HG03097 (cell line): Measurements from ENCODE around the gene ATP2B3.

ENCODE experiments used
- ATAC-seq: cut with Tn5 transposase; IDR thresholded peaks from one replicate; pipeline ENCODE4 v1.9.1; 2021; ENCODE audit not compliant: unreplicated experiment, low FRiP score

ATP2B3 gene

DNA sequence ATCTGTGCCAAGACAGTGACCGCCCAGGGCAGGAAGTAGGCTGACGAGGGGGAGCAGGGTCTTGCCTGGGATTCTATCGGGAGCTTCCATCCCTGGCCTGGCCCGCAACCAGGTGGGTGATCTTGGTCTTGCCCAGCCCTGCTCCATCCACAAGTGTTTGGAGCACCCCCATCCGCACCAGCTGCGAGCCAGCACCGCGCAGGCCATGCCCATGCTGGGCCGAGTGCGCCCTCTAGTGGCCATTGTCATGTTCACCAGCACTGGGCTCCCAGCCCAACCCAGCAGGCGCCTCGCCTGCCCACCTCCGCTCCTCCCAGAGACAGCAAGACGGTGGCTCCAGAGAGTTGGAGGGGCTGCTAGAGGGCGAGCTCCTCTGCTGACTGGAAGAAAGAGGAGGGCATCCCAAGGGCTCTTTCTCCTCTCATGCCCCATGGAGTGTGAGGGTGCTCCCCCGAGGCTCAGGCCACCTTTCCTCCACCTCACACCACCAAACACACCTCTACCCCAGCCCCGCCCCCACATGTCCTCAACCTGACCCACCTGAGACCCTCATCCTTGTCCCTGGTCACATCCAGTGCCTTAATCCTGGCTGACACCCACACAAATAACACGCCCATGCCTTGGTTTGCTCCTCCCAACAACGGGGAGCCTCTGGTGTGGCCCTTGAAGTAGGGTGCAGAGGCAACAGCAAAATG lies 9.8 kb upstream of the ATP2B3 start:
- ATAC-seq: peak; percentile 68

DNA sequence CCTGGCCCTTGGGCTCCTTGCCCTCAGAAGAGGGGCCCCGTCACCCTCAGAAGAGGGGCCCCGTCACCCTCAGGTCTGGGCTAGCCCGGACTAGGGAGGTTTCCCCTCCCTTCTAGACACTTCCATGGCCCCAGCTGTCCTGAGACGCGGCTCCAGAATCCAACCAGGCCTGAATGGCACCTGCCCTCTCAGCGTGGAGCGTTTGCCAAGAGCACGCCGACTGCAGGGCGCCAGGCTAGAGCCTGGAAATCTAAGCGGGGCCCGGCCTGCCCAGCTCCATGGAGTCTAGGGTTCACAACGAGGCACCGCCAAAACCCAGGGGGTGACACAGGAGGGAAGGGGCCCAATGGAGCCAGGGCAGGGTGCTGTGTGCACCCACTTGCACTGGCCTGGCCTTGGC lies 7.8 kb upstream of the ATP2B3 start:
- ATAC-seq: no peak

- no peak for ATAC-seq
Observed at GRCh38 chrX:153510383-153510782, 7.1 kb upstream of the ATP2B3 start.

DNA sequence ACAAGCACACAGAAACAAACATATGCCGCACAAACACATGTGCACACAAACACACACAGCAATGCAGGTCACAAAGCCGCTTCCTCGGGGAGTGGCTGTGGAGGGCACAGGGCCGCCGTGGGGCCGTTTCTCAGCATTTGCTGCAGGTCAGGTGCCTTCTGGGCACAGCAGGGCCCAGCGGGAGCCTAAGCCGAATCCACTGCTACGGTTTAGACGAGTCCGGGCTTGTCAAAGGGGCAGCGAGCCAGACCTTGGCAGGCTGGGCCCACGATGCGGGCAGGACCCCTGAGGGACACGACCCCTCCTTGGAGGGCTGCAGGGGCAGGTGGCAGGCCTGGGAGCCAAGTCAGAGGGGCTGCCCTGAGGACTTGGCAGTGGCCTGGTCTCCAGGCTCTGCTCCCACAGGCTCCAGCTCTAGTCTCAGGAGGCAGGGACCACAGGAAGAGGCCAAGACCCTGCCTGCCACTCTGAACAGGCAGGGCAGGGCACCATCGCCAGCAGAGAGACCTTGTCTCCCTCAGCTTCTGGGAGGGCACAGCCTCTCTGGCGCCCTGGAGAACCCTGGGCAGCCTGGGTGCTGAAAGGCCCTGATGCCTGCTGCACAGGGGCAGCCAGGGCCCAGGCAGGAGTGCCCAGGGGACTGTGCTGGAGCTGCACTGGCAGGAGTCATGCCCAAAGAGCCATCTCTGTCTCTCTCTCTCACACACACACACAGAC lies 5.5 kb upstream of the ATP2B3 start:
- no peak for ATAC-seq

GRCh38 chrX:153512501-153512893 lies 4.9 kb upstream of the ATP2B3 start:
- no peak for ATAC-seq

- ATAC-seq: no peak
Observed at GRCh38 chrX:153513265-153513664, 4.2 kb upstream of the ATP2B3 start.

- no peak for ATAC-seq
Observed at GRCh38 chrX:153514259-153514658, 3.2 kb upstream of the ATP2B3 start.

- no peak for ATAC-seq
Observed at GRCh38 chrX:153515435-153515834, 2.0 kb upstream of the ATP2B3 start.

DNA sequence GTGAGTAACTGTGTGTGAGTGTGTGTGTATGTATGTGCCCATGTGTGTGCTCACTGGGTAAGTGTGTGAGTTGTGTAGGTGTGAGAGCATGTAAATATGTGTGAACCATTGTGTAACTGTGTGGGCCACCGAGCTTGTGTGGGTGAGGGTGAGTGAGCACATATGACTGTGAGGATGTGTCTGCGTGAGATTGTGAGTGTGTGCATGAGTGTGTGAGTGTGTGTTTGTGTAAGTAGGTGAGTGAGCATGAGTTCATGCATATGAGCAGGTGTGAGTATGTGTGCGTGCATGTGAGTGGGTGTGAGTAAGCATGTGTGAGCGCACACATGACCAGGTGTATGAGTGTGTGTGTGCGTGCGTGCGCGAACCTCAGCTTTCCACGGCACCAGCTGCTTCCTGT lies 1.4 kb upstream of the ATP2B3 start:
- ATAC-seq: no peak

DNA sequence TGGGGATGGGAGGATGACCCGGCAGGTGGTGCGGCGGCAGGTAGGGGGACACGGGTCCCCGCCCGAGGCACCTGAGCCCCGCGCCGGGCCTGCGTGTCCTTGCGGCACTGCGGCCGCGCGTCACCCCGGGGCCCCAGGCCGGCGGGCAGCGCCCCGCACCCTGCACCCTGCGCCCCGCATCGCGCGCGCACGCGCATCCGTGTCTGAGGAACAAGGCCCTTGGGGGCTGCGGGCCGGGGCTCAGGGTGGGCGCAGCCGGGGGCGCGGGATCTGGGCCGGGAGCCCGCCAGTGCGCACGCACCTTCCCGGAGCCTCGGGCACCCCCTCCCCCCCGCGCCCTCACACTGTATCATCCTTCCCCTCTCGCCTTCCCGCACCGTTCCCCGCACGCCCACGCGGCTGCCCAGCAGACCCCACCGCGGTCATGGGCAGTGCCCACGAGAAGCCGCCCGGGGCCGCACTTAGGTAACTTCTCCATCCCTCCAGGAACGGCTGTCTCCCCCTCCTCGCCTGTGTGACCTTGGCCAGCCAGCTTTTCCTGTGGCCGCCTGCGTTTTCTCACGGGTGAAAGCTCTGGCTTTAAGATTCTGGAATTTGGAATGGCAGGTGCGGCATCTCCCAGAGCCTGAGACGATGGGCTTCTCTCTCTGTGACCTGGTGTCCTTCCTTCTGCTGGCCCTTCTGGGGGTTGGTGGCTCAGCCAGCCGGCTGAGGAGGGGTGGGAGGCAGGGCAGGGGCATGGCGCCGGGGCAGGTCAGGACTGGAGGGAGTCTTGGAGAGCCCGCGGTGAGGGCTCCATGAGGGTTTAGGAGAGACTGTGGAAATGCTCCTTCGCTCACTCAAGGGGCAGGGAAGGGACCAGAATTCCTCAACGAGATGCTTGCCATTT lies 748 bp downstream of the ATP2B3 start:
- no peak for ATAC-seq

GRCh38 chrX:153519569-153520286 lies 2.3 kb downstream of the ATP2B3 start:
- ATAC-seq: no peak

DNA sequence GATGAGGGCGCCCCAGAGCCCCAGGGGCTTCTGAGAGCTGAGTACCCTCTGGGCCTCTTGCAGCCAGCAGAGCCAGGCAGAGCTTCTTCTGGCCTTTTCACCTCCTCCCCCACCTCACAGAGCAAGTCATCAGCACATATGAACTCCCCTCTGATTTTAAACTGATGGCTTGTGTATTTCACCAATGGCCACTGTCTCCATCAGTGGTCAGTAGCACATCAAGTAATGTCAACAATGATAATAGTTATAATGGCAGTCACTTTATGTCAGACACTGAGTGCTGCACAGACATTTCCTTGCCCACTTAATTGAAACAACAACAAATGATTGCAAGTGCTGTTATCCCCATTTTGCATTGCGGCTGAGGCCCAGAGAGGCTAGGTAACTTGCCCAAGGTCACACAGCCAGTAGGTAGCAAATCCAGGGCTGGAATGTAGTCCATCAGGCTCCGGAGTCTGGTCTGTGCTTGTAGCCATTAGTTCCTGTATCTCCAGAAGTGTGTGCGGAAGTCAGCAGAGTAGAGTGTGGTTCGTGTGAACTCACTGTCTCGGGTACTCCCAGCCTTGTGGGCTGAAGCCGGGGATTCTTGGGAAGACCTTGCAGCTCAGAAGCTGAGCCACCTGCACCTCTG lies 3.0 kb downstream of the ATP2B3 start:
- ATAC-seq: no peak

GRCh38 chrX:153521034-153521433 lies 3.6 kb downstream of the ATP2B3 start:
- no peak for ATAC-seq

DNA sequence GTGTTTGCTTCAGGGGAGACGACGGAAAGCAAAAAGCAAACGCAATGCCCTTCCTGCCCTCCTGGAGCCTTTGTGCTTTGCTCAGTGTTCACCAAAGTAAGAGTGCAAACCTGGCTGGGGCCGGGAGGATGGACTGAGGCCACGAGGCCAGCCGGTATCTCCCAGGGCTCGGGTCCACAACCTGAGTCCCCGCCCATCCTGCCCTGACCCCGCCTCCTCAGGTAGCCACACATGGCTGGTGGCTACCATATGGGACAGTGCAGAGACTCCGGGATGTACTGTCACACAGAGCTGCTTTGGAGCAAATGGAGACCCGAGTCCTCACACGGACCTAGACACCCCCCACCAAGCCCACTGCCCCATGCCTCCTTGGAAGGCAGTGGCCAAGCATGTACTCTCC lies 4.8 kb downstream of the ATP2B3 start:
- no peak for ATAC-seq

DNA sequence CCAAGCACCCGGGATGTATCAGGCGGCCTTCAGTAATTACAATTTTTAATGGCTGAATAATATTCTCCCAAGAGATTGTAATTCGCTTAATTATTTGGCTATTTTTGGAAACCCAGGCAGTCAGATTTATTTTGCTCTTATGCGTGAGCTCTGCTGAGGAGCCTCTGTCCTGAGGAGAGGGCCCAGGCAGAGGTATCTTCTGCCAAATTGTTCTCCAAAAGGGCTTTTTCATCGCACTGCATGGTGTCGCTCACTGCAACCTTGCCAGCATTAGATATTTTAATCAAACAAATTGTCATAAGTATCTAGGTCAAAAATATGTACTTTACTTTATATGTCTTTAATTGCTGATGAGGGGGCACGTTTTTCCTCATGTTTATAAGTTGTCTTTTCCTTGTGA lies 5.8 kb downstream of the ATP2B3 start:
- no peak for ATAC-seq

DNA sequence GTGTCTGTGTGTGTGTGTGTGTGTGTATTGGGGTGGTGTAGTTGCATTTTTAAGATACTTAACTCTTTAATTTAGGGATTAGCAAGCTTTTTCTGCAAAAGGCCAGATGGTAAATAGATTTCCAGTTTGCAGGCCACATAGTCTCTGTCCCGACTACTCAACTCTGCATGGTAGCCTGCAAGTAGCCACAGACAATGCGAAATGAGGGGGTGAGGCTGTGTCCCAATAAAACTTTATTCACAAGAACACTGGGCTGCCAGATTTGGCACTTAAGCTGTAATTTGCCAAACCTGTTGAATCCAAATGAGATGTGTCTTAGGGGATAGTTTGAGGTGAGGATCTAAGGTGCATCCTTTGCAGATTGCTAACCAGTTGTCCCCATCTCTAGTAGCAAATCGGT lies 6.8 kb downstream of the ATP2B3 start:
- ATAC-seq: no peak

DNA sequence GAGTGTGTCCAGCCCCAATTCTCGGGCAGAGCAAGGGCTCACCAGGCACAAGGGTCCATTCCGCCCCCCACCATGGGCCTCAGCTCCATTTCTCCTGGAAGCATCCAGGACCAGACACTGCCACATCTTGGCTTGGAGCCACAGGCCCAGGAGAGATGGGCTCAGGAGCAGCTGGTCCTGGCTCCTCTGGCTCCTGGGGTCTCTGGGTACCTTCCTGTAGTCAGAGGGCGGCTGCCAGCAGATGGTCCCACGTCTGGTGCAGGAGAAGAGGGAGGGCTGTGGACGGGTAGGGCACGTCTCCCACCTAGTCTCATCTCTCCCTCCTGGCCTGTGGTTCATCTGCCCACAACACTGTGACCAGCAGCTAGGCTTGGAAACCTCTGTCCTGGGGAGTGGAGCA lies 8.0 kb downstream of the ATP2B3 start:
- ATAC-seq: no peak

DNA sequence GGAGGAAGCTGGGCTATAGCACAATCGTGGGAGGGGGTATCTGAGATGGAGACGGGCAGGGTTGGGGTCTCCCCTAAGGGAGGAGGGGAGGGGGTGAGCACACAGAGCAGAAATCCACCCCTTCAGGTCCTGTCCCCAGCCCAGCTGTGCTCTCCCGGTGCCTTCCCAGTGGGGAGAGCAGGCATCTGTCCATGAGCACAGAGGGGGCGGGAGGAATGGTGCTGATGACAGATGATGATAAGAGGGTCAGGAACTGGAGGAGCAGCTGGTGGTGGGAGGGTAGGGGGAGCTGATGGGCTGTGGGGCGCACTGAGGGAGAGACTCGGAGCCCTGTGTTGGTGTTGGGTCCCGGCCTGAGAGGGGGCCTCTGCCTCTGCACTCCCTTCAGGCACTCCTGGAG lies 8.6 kb downstream of the ATP2B3 start:
- ATAC-seq: no peak

- no peak for ATAC-seq
Observed at GRCh38 chrX:153526801-153527200, 9.4 kb downstream of the ATP2B3 start.

- ATAC-seq: no peak
Observed at GRCh38 chrX:153527208-153527607, 9.8 kb downstream of the ATP2B3 start.
